Inflammatory macrophage treated with lipopolysaccharide for 4 hours (primary cell): ENCODE measurements around the gene ERH.
A peak's percentile ranks its signal among the peaks of the same experiment; 100 is the strongest.
"Not testable (repeated sequence)": the region's sequence is repeated elsewhere in the genome, so short reads cannot be mapped to it uniquely, and the experiment has no call there.

Experiments
- DNase-seq: peaks from one replicate; pipeline ENCODE4 v3.0.0-alpha.2; 2020

Gene ERH

DNA sequence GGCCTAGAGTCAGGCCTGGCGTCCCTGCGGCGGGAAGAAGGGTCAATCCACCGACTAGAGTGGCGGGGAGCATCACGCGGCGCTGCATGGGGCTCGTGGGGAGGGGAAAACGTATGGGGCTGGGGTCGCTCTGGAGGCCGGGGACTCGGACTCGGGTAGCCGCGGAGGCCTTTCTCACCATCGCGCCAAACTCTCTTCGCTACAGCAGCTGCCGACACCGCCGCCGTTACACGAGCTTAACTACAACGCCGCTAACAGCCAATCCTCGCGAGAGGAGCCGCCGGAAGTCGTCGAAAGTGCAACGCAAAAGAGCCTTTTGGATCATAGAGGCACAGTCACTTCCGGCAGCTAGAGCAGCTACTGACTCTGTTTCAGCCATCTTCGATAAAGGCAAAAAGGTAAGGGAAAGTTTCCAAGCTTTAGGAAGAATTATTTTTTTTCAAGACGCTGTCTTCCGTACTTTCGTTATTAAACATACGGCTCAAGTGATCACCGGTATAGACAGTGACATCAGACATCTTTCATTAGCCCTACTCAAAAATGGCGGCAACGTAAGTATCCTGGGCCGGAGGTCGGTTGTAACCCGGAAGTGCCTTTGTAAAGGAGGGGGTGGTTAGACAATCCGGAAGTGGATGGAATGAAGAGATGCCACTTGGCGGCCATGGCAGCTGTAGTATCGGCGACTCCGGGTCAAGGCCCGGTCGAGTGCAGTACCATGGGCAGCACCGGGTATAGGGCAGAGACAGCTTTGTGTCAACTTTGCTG, at the start of gene ERH, which contains the start of gene SLC39A9:
ERH (minus strand) TSS at position 247 of the 765 bp plus-strand sequence; CDS start at position 181, 66 bp downstream.
SLC39A9 (plus strand) TSS at position 640 of the 765 bp plus-strand sequence. CDS start 678 bp downstream, outside the sequence.
- DNase-seq = peak; percentile 99

DNA sequence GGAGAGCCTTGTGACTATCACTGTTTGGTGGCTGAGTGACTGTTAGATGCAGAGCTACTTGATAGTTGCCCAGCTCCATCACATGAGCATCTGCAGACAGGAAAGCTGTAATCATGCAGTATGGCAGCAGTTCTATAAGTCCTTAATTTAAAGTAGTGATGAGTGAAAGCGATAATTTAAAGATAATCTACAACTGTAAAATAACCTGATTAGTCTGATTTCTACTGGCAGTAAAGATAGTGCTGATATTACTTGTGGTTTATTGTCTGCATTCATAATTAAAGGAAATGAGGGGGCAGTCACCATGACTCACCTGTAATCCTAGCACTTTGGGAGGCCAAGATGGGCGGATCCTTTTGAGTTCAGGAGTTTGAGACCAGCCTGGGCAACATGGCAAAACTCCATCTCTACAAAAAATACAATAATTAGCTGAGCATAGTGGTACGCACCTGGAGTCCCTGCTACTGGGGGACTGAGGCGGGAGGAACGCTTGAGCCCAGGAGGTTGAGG, 45.3 kb upstream of the ERH start:
- no peak for DNase-seq

DNA sequence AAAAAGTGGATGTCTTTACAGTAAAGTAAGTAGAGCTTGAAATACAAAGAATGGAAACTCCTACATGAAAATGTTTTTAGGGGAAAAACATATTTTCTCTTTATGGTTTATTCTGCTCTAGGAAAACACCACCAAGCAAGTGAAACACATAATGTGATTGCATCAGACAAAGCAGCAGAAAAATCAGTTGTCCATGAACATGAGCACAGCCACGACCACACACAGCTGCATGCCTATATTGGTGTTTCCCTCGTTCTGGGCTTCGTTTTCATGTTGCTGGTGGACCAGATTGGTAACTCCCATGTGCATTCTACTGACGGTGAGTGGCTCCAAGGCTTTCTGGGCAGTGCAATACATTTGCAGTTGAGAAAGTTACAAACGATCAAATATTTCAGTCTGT, 43.8 kb upstream of the ERH start:
- DNase-seq = no peak

DNA sequence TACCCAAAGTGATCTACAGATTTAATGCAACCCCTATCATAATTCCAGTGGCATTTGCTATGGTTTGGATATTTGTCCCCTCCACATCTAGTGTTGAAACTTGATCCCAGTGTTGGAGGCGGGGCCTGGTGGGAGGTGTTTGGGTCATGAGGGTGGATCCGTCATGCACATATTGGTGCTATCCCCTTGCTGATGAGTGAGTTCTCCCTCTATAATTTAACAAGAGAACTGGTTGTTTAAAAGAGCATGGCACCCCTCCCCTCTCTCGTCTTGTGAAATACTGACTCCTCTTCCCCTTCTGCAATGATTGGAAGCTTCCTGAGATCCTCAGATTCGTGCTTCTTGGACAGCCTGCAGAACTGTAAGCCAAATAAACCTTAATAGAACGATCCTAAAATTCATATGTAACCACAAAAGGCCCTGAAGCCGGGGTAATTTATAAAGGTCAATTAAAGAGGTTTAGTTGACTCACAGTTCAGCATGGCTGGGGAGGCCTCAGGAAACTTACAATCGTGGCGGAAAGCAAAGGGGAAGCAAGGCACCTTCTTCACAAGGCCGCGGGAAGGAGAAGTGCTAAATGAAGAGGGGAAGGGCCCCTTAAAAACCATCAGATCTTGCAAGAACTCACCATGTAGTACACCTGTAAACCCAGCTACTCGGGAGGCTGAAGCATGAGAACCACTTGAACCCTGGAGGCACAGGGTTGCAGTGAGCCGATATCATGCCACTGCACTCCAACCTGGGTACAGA, 41.6 kb upstream of the ERH start:
- no peak for DNase-seq

DNA sequence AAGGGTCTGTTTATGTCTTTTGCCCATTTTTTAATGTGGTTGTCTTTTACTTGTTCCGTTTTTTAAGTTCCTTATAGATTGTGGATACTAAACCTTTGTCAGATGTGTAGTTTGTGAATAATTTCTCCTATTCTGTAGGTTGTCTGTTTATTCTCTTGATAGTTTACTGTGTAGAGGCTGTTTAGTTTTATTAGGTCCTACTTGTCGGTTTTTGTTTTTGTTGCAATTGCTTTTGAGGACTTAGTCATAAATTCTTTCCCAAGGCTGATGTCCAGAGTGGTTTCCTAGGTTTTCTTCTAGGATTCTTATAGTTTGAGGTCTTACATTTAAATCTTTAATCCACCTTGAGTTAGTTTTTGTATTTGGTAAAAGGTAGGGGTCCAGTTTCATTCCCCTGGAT, 34.3 kb upstream of the ERH start:
- no peak for DNase-seq

DNA sequence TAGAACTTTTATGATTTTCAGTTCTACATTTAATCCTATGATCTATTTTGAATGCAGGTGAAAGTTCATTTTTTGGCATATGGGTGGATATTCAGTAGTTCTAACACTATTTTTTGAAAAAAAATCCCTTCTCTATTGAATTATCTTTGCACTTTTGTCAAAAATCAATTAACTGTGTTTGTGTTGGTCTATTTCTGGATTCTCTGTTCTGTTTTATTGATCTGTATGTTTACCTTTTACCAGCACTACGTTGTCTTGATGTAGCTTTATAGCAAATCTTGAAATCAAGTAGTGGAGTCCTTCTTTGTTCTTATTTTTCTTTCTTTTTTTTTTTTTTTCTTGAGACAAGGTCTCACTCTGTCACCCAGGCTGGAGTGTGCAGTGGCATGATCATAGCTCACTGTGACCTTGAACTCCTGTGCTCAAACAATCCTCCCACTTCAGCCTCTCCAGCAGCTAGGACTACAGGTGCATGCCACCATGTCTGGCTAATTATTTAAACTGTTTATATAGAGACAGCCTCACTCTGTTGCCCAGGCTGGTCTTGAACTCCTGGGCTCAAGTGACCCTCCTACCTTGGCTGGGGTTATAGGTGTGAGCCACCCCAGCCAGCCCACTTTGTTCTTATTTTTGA, 32.3 kb upstream of the ERH start:
- DNase-seq = no peak

DNA sequence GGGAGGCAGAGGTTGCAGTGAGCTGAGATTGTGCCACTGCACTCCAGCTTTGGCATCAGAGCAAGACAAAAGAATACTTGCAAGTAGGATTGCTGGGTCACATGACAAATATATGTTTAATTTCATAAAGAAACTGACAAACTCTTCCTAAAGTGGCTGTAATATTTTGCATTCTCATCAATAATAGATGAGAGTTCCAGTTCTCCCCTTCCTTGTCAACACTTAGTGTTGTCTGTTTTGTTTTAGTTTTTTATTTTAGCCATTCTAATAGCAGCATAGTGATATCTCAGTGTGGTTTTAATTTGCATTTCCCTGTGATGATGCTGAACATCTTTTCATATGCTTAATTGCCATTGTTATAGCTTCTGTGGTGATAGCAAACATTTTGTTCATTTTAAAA, 31.5 kb upstream of the ERH start:
- no peak for DNase-seq

DNA sequence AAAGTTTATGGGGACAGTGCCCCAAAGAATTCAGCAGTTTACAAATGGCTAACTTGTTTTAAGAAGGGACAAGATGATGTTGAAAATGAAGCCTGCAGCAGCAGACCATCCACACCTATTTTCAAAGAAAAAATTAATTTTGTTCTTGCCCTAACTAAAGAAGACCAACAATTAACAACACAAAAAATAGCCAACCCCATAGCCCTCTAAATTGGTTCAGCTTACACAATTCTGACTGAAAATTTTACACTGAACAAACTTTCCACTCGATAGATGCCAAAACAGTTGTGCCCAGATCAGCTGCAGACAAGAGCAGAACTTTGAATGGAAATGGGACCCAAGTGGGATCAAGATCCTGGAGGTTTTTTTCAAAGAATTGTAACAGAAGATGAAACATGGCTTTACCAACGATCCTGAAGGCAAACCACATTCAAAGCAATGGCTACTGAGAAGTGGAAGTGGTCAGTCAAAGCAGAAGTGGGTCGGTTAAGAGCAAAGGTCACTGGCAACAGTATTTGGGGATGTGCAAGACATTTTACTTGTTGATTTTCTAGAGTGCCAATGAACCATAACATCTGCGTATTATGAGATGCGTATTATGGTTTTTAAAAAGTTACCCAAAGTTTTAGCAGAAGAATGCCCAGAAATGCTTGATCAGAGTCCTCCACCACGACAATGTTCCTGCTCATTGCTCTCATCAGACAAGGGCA, 30.3 kb upstream of the ERH start:
- DNase-seq = peak; percentile 77

DNA sequence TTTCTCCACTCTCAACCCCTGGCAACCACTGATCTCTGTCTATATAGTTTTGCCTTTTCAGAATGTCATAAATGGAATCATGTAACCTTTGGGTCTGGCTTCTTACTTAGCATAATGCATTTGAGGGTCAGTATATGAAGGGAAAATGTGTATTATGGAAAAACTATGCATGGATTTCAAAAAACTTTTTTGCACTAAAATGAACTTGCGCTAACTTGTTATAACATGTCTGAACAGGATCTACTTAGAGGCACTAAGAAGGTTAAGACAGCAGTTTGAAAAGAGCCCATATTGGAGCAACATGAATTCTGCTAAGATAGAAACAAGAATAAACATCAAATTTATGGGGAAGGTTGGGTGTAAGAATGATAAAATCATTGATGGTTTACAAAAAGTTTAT, 29.5 kb upstream of the ERH start:
- no peak for DNase-seq

DNA sequence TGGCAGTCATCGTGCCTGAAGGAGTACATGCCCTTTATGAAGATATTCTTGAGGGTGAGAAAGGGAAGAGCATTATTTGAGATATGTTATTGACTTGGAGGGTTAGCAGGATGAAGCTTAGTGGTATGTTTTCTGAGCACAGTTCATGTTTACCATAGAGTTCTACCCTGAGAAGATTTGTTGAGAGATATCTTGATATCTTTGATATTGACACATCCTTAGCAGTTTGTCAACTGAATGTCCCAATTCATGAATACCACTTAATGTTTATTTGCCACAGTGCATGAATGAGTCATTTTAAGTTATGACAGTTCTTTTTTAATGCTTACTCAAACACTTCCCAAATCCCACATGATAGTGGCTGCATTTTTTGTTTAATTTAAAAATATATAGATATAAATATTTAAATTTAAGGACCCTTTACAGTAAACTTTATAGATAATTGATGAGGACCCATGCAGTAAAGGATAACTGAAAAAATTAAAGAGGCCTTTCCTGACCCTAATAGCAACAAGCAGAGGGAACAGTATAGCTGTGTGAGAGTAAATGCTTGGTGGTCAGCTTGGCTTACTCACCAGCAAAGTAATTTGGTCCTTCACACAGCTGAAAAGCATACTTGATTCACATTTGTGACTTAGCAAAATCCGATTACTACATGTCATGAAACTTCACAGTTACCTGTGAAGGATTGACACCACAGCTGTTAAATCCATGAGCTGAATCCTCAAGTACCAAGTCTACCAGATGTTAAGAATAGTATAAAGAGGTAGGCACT, 26.2 kb upstream of the ERH start:
- DNase-seq = peak; percentile 72

DNA sequence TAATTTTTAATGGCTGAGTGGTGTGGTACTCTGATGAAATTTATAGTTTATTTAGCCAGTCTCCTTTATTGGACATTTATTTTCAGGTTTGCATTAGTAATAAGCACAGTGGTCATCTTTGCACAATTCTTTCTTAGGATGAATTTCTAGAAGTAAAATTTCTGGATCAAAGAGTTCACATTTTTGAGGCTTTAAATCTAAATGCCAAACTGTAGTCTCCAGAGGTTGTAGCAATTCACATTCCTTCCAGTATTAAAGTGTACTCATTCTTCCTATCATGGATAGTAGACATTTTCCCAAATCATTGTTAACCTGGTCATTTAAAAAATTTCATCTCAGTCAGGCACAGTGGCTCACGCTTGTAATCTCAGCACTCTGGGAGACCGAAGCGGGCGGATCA, 25.2 kb upstream of the ERH start:
- DNase-seq = no peak

DNA sequence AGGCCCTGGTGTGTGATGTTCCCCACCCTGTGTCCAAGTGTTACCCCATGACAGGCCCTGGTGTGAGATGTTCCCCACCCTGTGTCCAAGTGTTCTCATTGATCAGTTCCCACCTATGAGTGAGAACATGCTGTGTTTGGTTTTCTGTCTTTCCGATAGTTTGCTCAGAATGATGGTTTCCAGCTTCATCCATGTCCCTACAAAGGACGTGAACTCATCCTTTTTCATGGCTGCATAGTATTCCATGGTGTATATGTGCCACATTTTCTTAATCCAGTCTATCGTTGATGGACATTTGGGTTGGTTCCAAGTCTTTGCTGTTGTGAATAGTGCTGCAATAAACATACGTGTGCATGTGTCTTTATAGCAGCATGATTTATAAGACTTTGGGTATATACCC, 18.0 kb upstream of the ERH start:
- not testable (repeated sequence) for DNase-seq

DNA sequence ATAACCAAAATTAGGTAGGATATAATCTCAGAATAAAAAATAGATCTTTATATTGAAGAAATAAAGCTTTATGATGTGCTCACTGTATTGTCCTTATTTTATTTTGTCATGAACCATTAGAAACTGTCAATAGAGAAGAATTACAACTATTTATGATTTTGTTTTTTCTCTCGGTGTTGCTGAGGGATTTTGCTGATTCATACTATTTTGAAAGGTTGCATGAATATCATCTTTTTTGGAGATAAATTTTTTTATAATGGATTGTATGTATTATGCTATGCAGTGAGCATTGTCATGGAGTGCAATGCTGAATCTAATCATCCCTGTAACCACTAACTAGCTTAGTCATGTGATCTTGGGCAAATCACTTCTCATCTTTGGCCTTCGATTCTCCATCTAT, 15.4 kb upstream of the ERH start:
- DNase-seq = no peak

DNA sequence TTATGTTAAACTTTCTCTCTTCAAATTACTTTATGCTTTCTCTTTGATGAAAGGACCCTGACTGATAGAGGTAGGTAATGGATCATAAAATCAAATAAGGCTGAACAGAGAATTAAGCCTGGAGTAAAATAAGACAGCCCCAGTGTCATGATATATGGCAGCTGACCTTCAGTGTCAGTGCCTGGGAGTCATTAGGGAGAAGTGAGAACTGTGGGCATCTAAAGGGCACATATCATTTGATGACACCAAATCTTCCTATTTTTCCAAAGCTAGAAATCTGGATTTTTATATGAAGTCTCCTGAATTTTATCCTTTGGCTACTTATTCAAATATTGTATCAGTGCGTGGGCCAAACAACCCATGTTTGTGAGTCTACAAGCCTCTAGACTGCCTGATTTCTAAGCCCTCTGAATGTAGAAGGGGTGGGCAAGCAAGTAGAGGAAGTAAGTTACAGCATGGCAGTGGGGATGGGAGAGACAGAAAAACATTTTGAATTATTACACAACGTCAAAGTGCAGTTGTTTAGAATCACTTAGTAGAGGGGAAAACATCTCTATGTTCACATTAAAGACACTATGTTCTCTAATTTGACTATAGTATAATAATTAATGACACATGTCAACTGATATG, 10.3 kb upstream of the ERH start:
- peak; percentile 54 for DNase-seq

DNA sequence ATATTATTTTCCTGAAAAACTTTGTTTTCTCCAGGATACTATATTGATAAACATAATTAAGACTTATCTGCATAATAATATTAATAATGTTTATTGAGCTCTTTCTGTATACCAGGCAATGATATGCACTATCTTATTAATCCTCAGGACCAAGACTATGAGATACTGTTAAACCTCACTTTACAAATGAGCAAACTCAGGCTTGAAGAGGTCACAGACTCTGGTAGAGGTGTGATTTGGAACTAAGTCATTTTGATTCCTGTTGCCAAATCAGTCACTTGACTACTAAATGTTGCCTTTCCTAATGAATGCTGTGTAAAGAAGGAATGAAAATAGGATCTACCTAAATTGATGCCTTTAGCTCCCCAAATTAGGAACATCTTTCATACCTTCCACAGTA, 7.7 kb upstream of the ERH start:
- DNase-seq = no peak

DNA sequence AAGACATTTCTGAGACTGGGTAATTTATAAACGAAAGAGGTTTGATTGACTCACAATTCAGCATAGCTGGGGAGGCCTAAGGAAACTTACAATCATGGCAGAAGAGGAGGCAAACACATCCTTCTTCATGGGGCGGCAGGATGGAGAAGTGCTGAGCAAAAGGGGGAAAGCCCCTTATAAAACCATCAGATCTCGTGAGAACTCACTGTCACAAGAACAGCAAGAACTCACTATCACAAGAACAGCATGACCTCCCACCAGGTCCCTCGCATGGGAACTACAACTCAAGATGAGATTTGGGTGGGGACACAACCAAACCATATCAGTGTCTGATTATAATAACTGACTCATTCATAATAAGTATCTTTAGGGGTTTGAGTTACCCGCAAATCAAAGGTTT, 6.8 kb upstream of the ERH start:
- DNase-seq = peak; percentile 36

DNA sequence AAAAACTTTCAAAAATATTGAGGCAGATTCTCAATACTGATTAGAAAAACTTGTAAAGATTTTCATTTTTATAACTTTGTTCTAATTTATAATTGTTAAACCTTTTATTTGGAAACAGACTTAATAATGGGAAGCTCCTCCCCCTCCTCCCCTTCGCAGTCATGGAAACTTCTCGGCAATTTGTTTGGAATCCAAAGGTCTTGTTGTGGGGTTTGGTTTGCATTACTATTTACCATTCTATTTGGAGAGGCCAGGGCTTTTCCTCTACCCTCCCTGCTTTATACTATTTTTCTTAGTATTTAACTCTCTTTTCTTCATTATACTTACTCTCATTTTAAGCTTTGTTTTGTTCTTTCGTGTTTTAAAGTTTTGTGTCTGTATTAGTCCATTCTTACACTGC, 6.4 kb upstream of the ERH start:
- no peak for DNase-seq

DNA sequence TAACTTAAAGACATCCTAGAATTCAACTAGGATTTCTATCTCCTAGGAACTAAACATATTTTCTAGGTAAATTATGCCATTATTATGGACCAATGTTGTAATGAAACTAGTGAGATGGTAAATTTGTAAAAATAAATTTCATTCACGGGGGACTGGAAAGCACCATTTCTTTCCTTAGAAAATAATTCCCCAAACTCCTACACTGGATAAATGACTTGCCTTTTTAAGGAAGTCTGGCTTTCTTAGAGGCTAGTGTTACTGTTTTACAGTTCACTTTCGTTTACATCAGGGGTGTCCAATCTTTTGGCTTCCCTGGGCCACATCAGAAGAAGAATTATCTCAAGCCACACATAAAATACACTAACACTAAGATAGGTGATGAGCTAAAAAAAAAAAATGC, 3.7 kb upstream of the ERH start:
- DNase-seq = peak; percentile 32

DNA sequence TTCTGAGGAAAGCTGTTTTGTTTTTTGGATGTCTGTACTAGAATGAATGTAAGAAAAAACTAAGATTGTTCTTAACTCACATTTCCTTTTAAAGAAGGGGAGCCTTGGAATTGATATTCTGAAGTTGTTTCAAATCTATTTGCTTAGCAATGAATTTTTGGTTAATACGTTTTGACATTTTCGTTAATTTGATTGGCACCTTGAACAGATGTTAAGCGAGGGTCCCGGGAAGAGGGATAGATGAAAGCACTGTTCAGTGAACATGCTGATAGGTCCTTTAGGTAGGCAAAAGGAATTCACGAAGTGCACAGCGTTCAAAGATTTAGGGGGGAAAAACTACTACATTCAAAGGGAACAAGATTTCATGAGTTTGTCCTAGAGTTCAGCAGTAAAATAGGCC, 2.1 kb upstream of the ERH start:
- no peak for DNase-seq

DNA sequence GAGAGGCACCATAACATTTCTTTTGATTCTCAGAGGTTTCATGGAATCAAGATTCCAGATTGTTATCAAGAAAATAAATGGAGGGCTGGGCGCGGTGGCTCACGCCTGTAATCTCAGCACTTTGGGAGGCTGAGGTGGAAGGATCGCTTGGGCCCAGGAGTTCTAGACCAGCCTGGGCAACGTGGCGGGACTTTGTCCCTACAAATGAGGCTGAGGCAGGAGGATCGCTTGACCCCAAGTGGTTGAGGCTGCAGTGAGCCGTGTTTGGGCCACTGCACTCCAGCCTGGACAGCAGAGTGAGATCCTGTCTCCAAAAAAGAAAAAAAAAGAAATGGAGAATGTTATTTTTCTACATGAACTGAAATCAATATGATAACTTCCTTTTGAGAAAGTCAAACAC, 1.7 kb upstream of the ERH start:
- no peak for DNase-seq

DNA sequence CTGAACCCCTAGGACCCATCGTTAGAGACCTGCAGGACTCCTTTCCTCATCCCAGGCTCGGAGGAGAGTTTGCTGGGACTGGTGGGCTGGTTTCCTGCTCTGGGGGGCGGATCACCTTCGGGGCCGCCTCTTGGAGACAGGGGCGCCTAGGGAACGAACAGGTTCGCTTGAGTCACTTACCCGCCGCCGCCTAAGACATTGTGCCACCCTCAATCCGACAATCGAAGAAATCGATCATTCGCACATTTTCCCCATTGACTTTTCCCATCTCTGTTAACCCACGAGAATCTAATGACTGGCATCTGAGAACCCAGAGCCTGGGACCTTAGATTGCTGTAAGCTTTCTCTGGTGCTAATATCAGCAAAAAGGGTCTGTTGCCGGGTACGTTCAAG, 715 bp upstream of the ERH start:
- no peak for DNase-seq

DNA sequence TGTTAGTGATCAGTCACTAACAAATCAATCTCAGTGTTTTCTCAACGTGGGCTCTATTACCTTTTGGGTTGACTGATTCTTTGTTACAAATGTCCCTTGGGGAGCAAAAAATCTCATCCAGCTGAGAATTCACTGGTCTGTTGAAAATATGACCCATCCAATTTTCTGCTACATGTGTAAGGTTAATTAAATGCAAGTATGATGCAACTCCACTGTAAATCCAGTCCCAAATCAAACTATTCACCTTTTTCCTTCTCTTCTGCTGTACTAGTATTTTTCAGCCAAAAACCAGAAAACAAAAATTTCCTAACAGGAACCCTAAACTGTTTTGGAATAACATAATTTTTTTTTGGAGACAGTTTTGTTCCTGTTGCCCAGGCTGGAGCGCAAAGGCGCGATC, 2.2 kb downstream of the ERH start:
- DNase-seq = no peak
